Peyer's patch (tissue), 4 donors: ENCODE results near the gene CDADC1. TPM values are rescaled to one million over a fixed set of nuclear protein-coding genes. Genes with fewer than 3 reads are reported as not detected.

Experiments
- DNase-seq, 3 donors: peaks; one replicate each; pipeline ENCODE4 v3.0.0-alpha.2; 2017 to 2019
- H3K27ac ChIP-seq, 4 donors: fragments of 200-600 bp; sonication (generic); one replicate each; pipeline ENCODE4 v1.5.1; 2016 to 2019
- H3K27me3 ChIP-seq, 2 donors: fragments of 200-600 bp; sonication (generic); one replicate each; pipeline ENCODE4 v1.5.1; 2019
- H3K36me3 ChIP-seq, 3 donors: fragments of 200-600 bp; sonication (generic); one replicate each; pipeline ENCODE4 v1.5.1; 2016 to 2019
- H3K4me1 ChIP-seq, 4 donors: fragments of 200-600 bp; sonication (generic); one replicate each; pipeline ENCODE4 v1.5.1; 2016 to 2019
- H3K4me3 ChIP-seq, 4 donors: fragments of 200-600 bp; sonication (generic); 1 replicate in 3 of 4; 2 replicates in 1 of 4; pipeline ENCODE4 v1.5.1; 2016 to 2019; ENCODE audit warnings: mild to moderate bottlenecking in 1 of 4
- H3K9me3 ChIP-seq, 4 donors: fragments of 200-600 bp; sonication (generic); one replicate each; pipeline ENCODE4 v1.5.1; 2016 to 2019; ENCODE audit warnings: mild to moderate bottlenecking in 1 of 4
- POLR2A ChIP-seq, 2 donors: fragments of 450-650 bp; IDR thresholded peaks; one replicate each; pipeline ENCODE4 v1.5.1; 2017; ENCODE audit warnings: antibody characterized with exemption in 2 of 2, mild to moderate bottlenecking in 2 of 2, moderate library complexity in 2 of 2
- total RNA-seq, 4 donors: library from RNA; depleted of rRNA; stranded (reverse); fragments of >200 nt; gene quantifications; one replicate each; pipeline ENCODE4 v1.1.0, GENCODE V29; 2016
- TF ChIP-seq, protein P1 (sequence below), 6 experiments: fragments of 450-650 bp in 4 of 6; fragments of 200-600 bp in 2 of 6; sonication (generic) in 1 of 6; IDR thresholded peaks; one replicate each; pipeline ENCODE4 v1.5.1; 2017 to 2019; ENCODE audit warnings: antibody characterized with exemption in 6 of 6, mild to moderate bottlenecking in 3 of 6, moderate library complexity in 1 of 6

Gene CDADC1
- total RNA-seq, 4 donors from 2014 or later: 4.7 to 9.2 (median 7.1) TPM

DNA sequence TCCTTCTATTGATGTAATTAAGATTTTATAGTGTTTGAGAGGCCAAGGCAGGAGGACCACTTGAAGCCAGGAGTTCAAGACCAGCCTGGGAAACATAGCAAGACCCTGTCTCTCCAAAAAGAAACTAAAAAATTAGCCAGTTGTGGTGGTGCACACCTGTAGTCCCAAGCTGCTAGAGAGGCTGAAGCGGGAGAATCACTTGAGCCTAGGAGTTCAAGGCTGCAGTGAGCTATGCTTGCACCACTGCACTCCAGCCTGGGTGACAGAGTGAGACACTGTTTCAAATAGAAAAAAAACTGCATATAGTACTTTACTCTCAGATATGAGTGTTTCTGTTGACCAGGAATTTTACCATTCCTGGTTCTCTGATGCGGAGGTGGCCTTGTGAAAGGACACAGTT is 48.9 kb downstream of the CDADC1 start:
- TF ChIP-seq, protein P1, sequence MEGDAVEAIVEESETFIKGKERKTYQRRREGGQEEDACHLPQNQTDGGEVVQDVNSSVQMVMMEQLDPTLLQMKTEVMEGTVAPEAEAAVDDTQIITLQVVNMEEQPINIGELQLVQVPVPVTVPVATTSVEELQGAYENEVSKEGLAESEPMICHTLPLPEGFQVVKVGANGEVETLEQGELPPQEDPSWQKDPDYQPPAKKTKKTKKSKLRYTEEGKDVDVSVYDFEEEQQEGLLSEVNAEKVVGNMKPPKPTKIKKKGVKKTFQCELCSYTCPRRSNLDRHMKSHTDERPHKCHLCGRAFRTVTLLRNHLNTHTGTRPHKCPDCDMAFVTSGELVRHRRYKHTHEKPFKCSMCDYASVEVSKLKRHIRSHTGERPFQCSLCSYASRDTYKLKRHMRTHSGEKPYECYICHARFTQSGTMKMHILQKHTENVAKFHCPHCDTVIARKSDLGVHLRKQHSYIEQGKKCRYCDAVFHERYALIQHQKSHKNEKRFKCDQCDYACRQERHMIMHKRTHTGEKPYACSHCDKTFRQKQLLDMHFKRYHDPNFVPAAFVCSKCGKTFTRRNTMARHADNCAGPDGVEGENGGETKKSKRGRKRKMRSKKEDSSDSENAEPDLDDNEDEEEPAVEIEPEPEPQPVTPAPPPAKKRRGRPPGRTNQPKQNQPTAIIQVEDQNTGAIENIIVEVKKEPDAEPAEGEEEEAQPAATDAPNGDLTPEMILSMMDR (IDR thresholded peaks at IDR 0.05): no peak
- no peak for TF ChIP-seq POLR2A (IDR thresholded peaks at IDR 0.05)
- no peak overlapping the region for H3K4me3 ChIP-seq

DNA sequence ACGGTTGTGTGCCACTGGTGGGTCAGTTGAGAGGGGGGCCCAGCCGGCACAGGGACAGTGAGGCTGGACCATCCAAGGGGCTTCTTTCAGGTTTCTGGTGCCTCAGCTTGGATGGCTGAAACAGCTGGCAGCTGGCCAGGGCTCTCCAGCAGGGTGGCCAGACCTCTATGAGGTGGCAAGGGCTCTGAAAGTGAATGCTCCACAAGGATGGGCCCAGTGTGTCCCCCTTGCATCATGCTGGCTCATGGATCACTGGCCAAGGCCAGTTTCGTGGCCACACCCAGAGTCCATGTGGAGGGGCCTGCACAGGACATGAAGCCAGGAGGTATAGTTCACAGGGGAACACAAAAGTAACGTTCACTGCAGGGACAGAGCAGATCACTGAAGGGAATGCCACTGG is 49.6 kb downstream of the CDADC1 start:
- Histone ChIP-seq H3K27me3 (no peaks in the 10 kb centered on the region), H3K4me3 (no peak overlapping the region), H3K4me1 (peaks cover 0 to 6% (median 0%) of the 10 kb centered on the region in 4 donors), H3K36me3 (no peaks in the 10 kb centered on the region), H3K27ac (no peak overlapping the region), H3K9me3 (no peaks in the 10 kb centered on the region)
- TF ChIP-seq POLR2A (IDR thresholded peaks at IDR 0.05): no peak
- TF ChIP-seq, protein P1 (IDR thresholded peaks at IDR 0.05): no peak
- DNase-seq: no peak

More for the DNA sequence above, 48.9 kb downstream of the CDADC1 start:
- peaks cover 0 to 5% (median 0%) of the 10 kb centered on the region in 4 donors for H3K4me1 ChIP-seq
- DNase-seq: no peak
- no peaks in the 10 kb centered on the region for H3K36me3 ChIP-seq
- H3K9me3 ChIP-seq: no peaks in the 10 kb centered on the region
- no peak overlapping the region for H3K27ac ChIP-seq
- no peaks in the 10 kb centered on the region for H3K27me3 ChIP-seq

DNA sequence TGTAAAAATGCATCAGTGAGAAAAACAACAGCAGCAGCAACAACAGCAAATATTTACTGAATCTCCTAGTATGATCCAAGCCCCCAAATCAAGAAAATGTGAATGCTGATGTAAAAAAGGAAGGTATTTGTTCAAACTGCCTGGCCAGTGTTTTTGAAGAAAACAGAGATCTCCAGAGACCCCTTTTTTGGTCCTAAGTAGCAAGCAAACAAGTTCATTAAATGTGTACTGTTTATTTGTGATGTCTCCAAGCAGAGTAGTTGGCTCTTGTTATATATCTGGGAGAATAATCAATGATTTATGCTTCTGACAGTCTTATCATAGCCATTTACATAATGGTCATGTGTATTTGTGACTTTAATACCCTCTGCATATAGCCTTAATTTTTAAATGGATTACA is 50.7 kb downstream of the CDADC1 start:
- no peaks in the 10 kb centered on the region for H3K27me3 ChIP-seq
- no peak for TF ChIP-seq POLR2A (IDR thresholded peaks at IDR 0.05)
- TF ChIP-seq, protein P1 (IDR thresholded peaks at IDR 0.05): no peak
- peaks cover 0 to 6% (median 0%) of the 10 kb centered on the region in 4 donors for H3K4me1 ChIP-seq
- no peak for DNase-seq
- no peak overlapping the region for H3K27ac ChIP-seq
- H3K36me3 ChIP-seq: no peaks in the 10 kb centered on the region
- no peaks in the 10 kb centered on the region for H3K9me3 ChIP-seq
- no peak overlapping the region for H3K4me3 ChIP-seq

DNA sequence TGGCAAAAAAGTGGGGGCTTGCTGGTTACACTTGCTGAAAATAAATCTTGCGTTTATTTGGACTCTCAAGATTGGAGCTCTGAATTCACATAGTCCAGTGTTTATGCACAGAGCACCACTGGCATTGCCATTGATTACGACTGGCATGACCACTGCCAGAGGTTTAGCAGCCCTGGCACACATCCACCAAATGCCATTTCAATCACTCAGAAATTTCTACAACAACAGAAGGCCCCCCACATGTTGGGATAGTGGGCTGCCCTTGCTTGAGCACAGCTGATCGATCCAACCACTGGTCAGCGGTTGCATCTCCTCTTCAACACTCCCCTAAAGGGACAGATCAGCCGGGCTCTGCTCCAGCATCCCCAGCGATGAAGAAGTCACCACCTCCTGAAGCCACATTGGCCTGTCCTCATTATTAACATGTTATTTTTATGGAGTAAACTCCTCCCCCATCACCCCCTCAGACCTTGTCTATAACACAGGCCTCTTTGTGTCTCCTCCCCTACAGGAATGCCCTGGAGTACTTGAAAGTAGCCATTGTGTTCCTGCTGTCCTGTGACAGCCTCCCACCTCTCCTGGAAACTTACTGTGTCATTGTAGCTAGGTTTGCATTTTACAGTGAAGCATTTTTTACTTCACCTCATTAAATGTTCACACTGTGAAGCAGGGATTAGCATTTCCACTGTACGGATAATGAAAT is 51.3 kb downstream of the CDADC1 start:
- TF ChIP-seq POLR2A (IDR thresholded peaks at IDR 0.05): no peak
- TF ChIP-seq, protein P1 (IDR thresholded peaks at IDR 0.05): no peak
- no peaks in the 10 kb centered on the region for H3K9me3 ChIP-seq
- no peak overlapping the region for H3K27ac ChIP-seq
- H3K27me3 ChIP-seq: no peaks in the 10 kb centered on the region
- peaks cover 0 to 9% (median 0%) of the 10 kb centered on the region in 4 donors for H3K4me1 ChIP-seq
- no peaks in the 10 kb centered on the region for H3K36me3 ChIP-seq
- no peak overlapping the region for H3K4me3 ChIP-seq
- DNase-seq: no peak

DNA sequence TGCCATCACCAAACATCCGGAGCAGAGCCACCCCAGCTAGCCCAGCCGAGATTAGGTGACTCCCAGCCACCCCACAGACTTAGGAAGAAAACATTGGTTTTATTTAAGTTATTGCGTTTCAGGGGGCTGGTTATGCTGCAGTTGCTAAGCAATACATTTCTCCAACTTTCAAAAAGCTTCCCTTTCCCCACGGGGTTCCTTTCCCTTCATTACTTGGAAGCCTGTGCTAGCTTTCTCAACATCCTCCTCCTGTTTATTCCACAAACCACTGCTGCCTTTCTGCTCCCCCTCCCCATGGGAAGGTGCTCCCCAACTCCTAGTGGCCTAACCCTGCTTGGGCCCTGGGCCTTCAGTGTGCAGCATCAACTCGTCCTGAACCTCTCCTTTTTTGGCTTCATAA is 52.6 kb downstream of the CDADC1 start:
- no peak overlapping the region for H3K27ac ChIP-seq
- TF ChIP-seq POLR2A (IDR thresholded peaks at IDR 0.05): no peak
- TF ChIP-seq, protein P1 (IDR thresholded peaks at IDR 0.05): no peak
- H3K4me3 ChIP-seq: no peak overlapping the region
- H3K4me1 ChIP-seq: peaks cover 0 to 9% (median 0%) of the 10 kb centered on the region in 4 donors
- H3K9me3 ChIP-seq: no peaks in the 10 kb centered on the region
- DNase-seq: no peak
- no peaks in the 10 kb centered on the region for H3K36me3 ChIP-seq
- no peaks in the 10 kb centered on the region for H3K27me3 ChIP-seq
